Thoracic aorta (tissue), 2 donors: ENCODE results near the gene SLC28A1. TPM values are rescaled to one million over a fixed set of nuclear protein-coding genes. Genes with fewer than 3 reads are reported as not detected.

Source experiments
- ATAC-seq: fragments of 150-250 bp; one replicate; pipeline ENCODE4 v1.8.0; 2017; ENCODE audit warnings: low read depth; ENCODE audit not compliant: insufficient number of reproducible peaks, low FRiP score
- DNase-seq: peaks from one replicate; pipeline ENCODE4 v3.0.0-alpha.2; 2020; ENCODE audit warnings: low spot score
- H3K27ac ChIP-seq, 2 donors: fragments of 200-600 bp; sonication (generic); 1 replicate in 1 of 2; 2 replicates in 1 of 2; pipeline ENCODE4 v1.5.1; 2016; ENCODE audit warnings: mild to moderate bottlenecking in 2 of 2, moderate library complexity in 2 of 2
- H3K27me3 ChIP-seq: fragments of 200-600 bp; sonication (generic); replicated peaks from 2 replicates; pipeline ENCODE4 v1.6.0; 2016; ENCODE audit warnings: mild to moderate bottlenecking; ENCODE audit not compliant: insufficient read depth
- H3K36me3 ChIP-seq: fragments of 200-600 bp; sonication (generic); one replicate; pipeline ENCODE4 v1.5.1; 2016
- H3K4me1 ChIP-seq, 2 donors: fragments of 200-600 bp; sonication (generic); 1 replicate in 1 of 2; 2 replicates in 1 of 2; pipeline versions ENCODE4 v1.5.1 to v1.6.0; 2016; ENCODE audit warnings: low read depth in 2 of 2, mild to moderate bottlenecking in 1 of 2; ENCODE audit not compliant: control insufficient read depth in 1 of 2
- H3K4me3 ChIP-seq: fragments of 200-600 bp; sonication (generic); 2 replicates; pipeline ENCODE4 v1.5.1; 2016; ENCODE audit warnings: mild to moderate bottlenecking
- H3K9me3 ChIP-seq: fragments of 200-600 bp; sonication (generic); 2 replicates; pipeline ENCODE4 v1.5.1; 2016
- total RNA-seq, 2 donors: library from RNA; depleted of rRNA; stranded (reverse); fragments of >200 nt; gene quantifications; one replicate each; pipeline versions ENCODE4 v1.1.0 to v1.2.3, GENCODE V29; 2016
- TF ChIP-seq, protein P1 (sequence below): fragments of 200-600 bp; sonication (generic); IDR thresholded peaks from one replicate; pipeline ENCODE4 v1.5.1; 2019; ENCODE audit warnings: antibody characterized with exemption

The SLC28A1 gene
- total RNA-seq, 2 donors from 2014 or later = 0.41 to 1.6 TPM

DNA sequence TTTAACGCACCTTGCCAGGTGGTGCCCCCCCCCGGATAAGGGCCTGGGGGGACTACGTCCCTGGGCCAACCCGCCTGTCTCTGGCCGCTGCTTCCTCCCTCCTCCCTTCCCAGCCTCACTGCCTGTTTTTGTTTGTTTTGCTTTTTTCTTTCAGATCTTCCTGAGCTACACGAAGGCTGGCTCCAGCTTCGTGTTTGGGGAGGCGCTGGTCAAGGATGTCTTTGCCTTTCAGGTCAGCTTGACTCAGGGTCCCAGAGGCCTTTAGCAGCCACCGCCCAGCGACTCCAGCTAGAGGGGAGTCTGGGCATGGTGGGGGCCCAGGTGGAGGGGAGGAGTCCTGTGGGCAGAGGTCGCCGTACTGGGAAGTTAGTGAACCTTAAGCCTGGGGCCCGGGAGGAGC lies 24.1 kb downstream of the SLC28A1 start:
- no peak for ATAC-seq
- no peaks in the 10 kb centered on the region for H3K9me3 ChIP-seq
- no peak for DNase-seq
- peak overlapping the region; percentile 27 to 95 for H3K27ac ChIP-seq
- TF ChIP-seq, protein P1, sequence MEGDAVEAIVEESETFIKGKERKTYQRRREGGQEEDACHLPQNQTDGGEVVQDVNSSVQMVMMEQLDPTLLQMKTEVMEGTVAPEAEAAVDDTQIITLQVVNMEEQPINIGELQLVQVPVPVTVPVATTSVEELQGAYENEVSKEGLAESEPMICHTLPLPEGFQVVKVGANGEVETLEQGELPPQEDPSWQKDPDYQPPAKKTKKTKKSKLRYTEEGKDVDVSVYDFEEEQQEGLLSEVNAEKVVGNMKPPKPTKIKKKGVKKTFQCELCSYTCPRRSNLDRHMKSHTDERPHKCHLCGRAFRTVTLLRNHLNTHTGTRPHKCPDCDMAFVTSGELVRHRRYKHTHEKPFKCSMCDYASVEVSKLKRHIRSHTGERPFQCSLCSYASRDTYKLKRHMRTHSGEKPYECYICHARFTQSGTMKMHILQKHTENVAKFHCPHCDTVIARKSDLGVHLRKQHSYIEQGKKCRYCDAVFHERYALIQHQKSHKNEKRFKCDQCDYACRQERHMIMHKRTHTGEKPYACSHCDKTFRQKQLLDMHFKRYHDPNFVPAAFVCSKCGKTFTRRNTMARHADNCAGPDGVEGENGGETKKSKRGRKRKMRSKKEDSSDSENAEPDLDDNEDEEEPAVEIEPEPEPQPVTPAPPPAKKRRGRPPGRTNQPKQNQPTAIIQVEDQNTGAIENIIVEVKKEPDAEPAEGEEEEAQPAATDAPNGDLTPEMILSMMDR = no peak
- H3K27me3 ChIP-seq = no peaks in the 10 kb centered on the region
- H3K4me3 ChIP-seq = no peak overlapping the region
- no peaks in the 10 kb centered on the region for H3K36me3 ChIP-seq
- peaks cover 45 to 84% of the 10 kb centered on the region in 2 donors for H3K4me1 ChIP-seq

DNA sequence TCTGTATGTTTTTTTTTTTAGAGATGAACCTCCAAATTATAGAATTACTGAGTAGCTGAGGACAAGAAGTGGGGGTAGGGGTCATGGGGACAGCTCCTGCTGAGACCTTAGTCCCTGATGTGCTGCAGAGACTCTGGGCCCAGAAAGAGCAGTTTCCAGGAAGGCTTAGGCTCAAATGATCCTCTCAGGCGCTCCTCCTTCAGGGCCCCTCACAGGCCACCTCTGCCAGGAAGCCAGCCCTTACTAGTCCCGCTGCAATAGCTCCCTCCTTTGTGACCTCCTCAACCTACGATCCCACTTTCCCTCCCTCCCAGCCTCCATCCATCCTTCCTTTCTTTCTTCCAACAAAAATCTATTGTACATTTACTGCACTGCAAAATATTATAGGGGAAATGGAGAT lies 24.6 kb downstream of the SLC28A1 start:
- Histone ChIP-seq H3K27me3 (no peaks in the 10 kb centered on the region), H3K36me3 (no peaks in the 10 kb centered on the region), H3K4me3 (no peak overlapping the region), H3K9me3 (no peaks in the 10 kb centered on the region), H3K4me1 (peaks cover 45 to 84% of the 10 kb centered on the region in 2 donors), H3K27ac (peak overlapping the region; percentile 59 to 95)
- TF ChIP-seq, protein P1 = no peak
- DNase-seq (no peak), ATAC-seq (no peak)

DNA sequence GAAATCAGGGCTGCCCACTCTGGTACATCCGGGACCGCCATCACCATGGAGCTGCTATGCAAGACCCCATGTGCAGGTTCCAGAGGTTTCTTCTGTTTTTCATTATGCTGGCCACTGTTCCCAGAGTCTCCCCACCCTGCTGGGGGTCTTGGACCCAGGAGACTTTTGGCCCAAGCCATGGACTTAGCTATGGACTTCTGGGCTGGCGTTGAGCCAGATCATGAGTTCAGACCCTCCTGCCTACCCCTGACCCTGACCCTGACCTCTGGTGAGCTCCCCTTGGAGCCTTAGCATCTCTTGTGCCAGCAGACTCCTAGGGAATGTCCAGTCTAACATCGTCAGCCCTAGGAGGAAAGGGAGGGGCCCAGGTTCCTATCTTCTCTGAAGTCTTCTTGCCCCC lies 25.3 kb downstream of the SLC28A1 start:
- Histone ChIP-seq H3K36me3 (no peaks in the 10 kb centered on the region), H3K27ac (peak overlapping the region; percentile 59 to 95), H3K9me3 (no peaks in the 10 kb centered on the region), H3K4me1 (peaks cover 45 to 84% of the 10 kb centered on the region in 2 donors), H3K27me3 (no peaks in the 10 kb centered on the region), H3K4me3 (no peak overlapping the region)
- TF ChIP-seq, protein P1 = no peak
- ATAC-seq = no peak
- DNase-seq = no peak

DNA sequence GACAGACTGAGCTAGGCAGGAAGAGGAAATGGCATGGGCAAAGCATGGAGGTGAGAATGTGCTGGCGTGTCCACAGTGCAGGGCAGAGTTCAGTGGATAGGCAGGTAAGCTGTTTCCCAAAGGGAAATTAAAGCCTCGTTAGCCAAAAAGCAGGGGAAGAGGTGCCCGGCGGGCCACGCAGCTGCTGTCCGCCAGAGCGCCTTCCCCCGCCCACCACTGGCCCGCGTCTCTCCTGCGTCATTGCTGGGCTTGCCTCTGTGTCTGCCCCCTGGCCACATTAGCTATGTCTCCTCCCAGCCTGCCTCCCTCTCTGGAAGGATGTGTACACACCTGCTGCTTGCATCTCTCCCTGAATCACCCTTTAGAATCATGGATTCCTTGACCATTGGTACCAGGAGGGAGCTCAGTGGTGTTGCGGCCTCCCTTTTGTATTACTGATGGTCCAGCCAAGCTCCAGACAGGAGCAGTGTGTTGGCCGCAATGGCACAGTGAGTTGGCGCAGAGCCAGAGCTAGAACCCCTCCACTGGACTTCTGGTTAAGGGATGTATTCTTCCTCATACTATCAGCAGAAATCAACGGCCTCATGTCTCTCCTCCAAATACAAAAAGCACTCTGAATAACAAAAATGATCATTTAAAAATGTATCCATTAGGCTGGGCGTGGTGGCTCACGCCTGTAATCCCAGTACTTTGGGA lies 26.6 kb downstream of the SLC28A1 start:
- H3K27ac ChIP-seq = peak overlapping the region; percentile 95 to 97
- peaks cover 45 to 84% of the 10 kb centered on the region in 2 donors for H3K4me1 ChIP-seq
- H3K9me3 ChIP-seq = no peaks in the 10 kb centered on the region
- no peak for ATAC-seq
- H3K4me3 ChIP-seq = no peak overlapping the region
- TF ChIP-seq, protein P1 = no peak
- H3K36me3 ChIP-seq = no peaks in the 10 kb centered on the region
- H3K27me3 ChIP-seq = no peaks in the 10 kb centered on the region
- DNase-seq = no peak

DNA sequence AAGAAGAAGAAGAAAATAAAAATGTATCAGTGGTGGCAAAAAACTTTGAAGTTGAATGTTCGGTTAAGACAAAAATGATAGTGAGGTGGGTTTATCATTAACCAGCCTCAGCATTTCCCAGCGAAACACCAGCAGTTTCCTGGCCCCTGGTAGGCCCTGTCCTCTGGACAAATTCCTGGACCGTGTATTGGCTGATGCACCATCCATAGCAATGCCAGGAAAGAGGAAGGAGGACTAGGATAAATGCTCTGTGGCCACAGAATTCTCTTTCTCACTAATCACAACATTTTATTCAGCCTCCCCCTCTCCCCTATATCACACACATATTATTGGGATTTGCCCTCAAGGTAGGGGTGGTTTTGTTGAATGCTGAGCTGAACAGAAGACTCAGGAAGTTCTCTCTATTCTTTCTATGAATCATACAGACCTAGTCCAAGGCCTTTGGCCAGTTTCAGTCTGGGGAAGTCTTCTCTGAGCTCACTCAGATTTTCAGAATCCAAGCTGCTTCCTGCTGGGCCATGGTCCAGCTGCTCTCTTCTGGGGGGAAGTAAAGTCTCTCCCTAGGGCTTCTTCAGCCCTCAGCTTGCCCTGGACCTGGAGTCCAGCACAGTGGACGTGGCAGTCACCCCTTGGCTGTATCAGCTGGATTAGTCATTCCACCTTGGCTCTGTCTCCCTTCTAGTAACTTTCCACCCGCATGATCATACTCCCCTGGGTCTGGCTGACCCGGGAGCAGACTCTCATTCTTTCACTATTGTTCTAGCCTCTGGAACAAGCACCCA lies 27.6 kb downstream of the SLC28A1 start:
- peak; percentile 84 for ATAC-seq
- H3K4me3 ChIP-seq = peak overlapping the region; percentile 27
- DNase-seq = peak; percentile 83

More for the DNA sequence above, 27.6 kb downstream of the SLC28A1 start:
- H3K9me3 ChIP-seq = no peaks in the 10 kb centered on the region
- peaks cover 45 to 80% of the 10 kb centered on the region in 2 donors for H3K4me1 ChIP-seq
- TF ChIP-seq, protein P1 = no peak
- H3K27me3 ChIP-seq = no peaks in the 10 kb centered on the region
- H3K27ac ChIP-seq = peak overlapping the region; percentile 95 to 97
- H3K36me3 ChIP-seq = no peaks in the 10 kb centered on the region
